HEK293 (cell line): ENCODE measurements around the gene FBLN5.

Source experiments
- CTCF ChIA-PET: fragments of 350-600 bp; formaldehyde crosslinking; extraction: SDS; loops from one replicate; lab custom pipeline; 2021; ENCODE audit warnings: antibody characterized with exemption; lab: Yijun Ruan, JAX
- POLR2A ChIA-PET: fragments of 300-600 bp; formaldehyde crosslinking; extraction: SDS; loops from one replicate; lab custom pipeline; 2020; ENCODE audit warnings: antibody characterized with exemption, inconsistent platforms; lab: Yijun Ruan, JAX
- H3K27ac ChIP-seq: fragments of 200-500 bp; sonication (Bioruptor generic); 2 replicates; pipeline ENCODE4 v1.5.1; 2014; ENCODE audit warnings: low read depth, low read length, control low read depth, inconsistent platforms; ENCODE audit errors: extremely low read depth
- H3K36me3 ChIP-seq, 2 experiments: fragments of 200-500 bp in 1 of 2; sonication (Bioruptor generic) in 1 of 2; 1 replicate in 1 of 2; 2 replicates in 1 of 2; pipeline ENCODE4 v1.5.1; 2014 to 2017; ENCODE audit warnings: inconsistent platforms in 2 of 2, low read length in 2 of 2; ENCODE audit not compliant: control insufficient read depth in 2 of 2, insufficient read depth in 1 of 2
- H3K4me1 ChIP-seq: fragments of 200-500 bp; sonication (Bioruptor generic); 2 replicates; pipeline ENCODE4 v1.5.1; 2014; ENCODE audit warnings: mild to moderate bottlenecking, low read length, inconsistent platforms; ENCODE audit not compliant: control insufficient read depth, insufficient read depth
- H3K4me3 ChIP-seq: 2 replicates; pipeline ENCODE4 v1.5.1; 2011; ENCODE audit warnings: low read depth, mild to moderate bottlenecking, control low read depth, low read length, moderate library complexity
- H3K9me3 ChIP-seq: fragments of 200-500 bp; sonication (Bioruptor generic); 2 replicates; pipeline ENCODE4 v1.5.1; 2014; ENCODE audit warnings: low read depth, low read length, inconsistent platforms; ENCODE audit not compliant: control insufficient read depth, insufficient read depth
- PRDM2 ChIP-seq: fragments of 450-650 bp; formaldehyde crosslinking; IDR thresholded peaks from 2 replicates; pipeline ENCODE4 v1.5.1; 2016; ENCODE audit warnings: missing biosample characterization, missing genetic modification characterization, borderline replicate concordance
- ZBTB10 ChIP-seq: fragments of 450-650 bp; formaldehyde crosslinking; IDR thresholded peaks from 2 replicates; pipeline ENCODE4 v1.5.1; 2016; ENCODE audit warnings: missing biosample characterization, missing genetic modification characterization
- ZBTB21 ChIP-seq: fragments of 450-650 bp; formaldehyde crosslinking; IDR thresholded peaks from 2 replicates; pipeline ENCODE4 v1.5.1; 2017; ENCODE audit warnings: missing biosample characterization, missing genetic modification characterization
- ZIC2 ChIP-seq: fragments of 450-650 bp; formaldehyde crosslinking; IDR thresholded peaks from 2 replicates; pipeline ENCODE4 v1.5.1; 2016; ENCODE audit warnings: missing biosample characterization, missing genetic modification characterization
- ZNF157 ChIP-seq: fragments of 450-650 bp; formaldehyde crosslinking; IDR thresholded peaks from 2 replicates; pipeline ENCODE4 v1.5.1; 2016; ENCODE audit warnings: missing biosample characterization, missing genetic modification characterization
- ZNF202 ChIP-seq: fragments of 450-650 bp; formaldehyde crosslinking; IDR thresholded peaks from 2 replicates; pipeline ENCODE4 v1.5.1; 2016; ENCODE audit warnings: missing biosample characterization, missing genetic modification characterization, borderline replicate concordance
- ZNF24 ChIP-seq: fragments of 450-650 bp; formaldehyde crosslinking; IDR thresholded peaks from 2 replicates; pipeline ENCODE4 v1.5.1; 2016; ENCODE audit warnings: missing biosample characterization, missing genetic modification characterization
- ZNF266 ChIP-seq: fragments of 450-650 bp; formaldehyde crosslinking; IDR thresholded peaks from 2 replicates; pipeline ENCODE4 v1.5.1; 2016; ENCODE audit warnings: missing biosample characterization, missing genetic modification characterization, low read depth
- ZNF302 ChIP-seq: fragments of 450-650 bp; formaldehyde crosslinking; IDR thresholded peaks from 2 replicates; pipeline ENCODE4 v1.5.1; 2016; ENCODE audit warnings: missing biosample characterization, missing genetic modification characterization, low read depth
- ZNF518A ChIP-seq: fragments of 450-650 bp; formaldehyde crosslinking; conservative IDR thresholded peaks from 2 replicates; pipeline ENCODE4 v1.5.1; 2016; ENCODE audit warnings: low read depth, missing biosample characterization, missing genetic modification characterization
- ZNF658 ChIP-seq: fragments of 450-650 bp; formaldehyde crosslinking; IDR thresholded peaks from 2 replicates; pipeline ENCODE4; 2016; ENCODE audit warnings: missing biosample characterization, missing genetic modification characterization
- ZNF843 ChIP-seq: fragments of 450-650 bp; formaldehyde crosslinking; IDR thresholded peaks from 2 replicates; pipeline ENCODE4 v1.5.1; 2016; ENCODE audit warnings: missing biosample characterization, missing genetic modification characterization
- ZSCAN16 ChIP-seq: fragments of 450-650 bp; formaldehyde crosslinking; IDR thresholded peaks from 2 replicates; pipeline ENCODE4 v1.5.1; 2016; ENCODE audit warnings: missing biosample characterization, missing genetic modification characterization
- TF ChIP-seq, protein P1 (sequence below): fragments of 450-650 bp; formaldehyde crosslinking; IDR thresholded peaks from 2 replicates; pipeline ENCODE4 v1.5.1; 2017; ENCODE audit warnings: missing biosample characterization, missing genetic modification characterization

Gene FBLN5

GRCh38 chr14:91889477-91890211, 57.9 kb downstream of the FBLN5 start (continued):
- TF ChIP-seq ZNF518A (no peak), ZBTB10 (tag by site-specific recombination) (no peak)
- TF ChIP-seq, all 188 proteins: peak for 0

GRCh38 chr14:91888641-91889476, 58.6 kb downstream of the FBLN5 start:
- ChIA-PET POLR2A (no interaction called here), CTCF (interaction anchor here (0.9 kb wide), 1 partner anchor 22 kb away, joined by 4 read pairs; no protein-coding TSS in a partner anchor)
- no peaks in the 10 kb centered on the region for H3K4me1 ChIP-seq
- no peak overlapping the region for H3K27ac ChIP-seq
- peaks cover 0 to 3% of the 10 kb centered on the region in 2 experiments; a peak in 1 of 3 replicates for H3K36me3 ChIP-seq
- no peak for TF ChIP-seq ZNF843 (tag by site-specific recombination)
- 0 out of 2 replicates have a peak, but pooled peaks have one; percentile 11 for TF ChIP-seq ZIC2 (tag by site-specific recombination)
- no peak overlapping the region for H3K4me3 ChIP-seq
- no peaks in the 10 kb centered on the region for H3K9me3 ChIP-seq

DNA sequence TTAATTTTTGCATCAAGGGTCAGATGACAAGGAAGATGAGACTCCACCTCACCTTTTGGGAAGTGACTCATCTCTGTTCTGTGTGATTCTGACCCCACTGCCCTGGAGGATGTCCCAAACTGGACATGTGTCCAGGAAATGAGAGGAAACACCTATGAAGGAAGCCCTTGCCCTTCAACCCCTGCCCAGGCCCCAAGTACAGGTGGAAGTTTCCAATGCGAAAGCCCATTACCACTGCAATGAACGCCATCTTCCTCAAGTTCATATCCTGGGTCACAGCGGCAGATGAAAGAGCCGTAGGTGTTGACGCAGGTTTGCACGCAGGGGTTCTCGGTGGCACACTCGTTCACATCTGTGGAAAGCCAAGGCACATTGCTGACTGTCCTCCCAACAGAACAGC, 60.5 kb downstream of the FBLN5 start:
- no peak overlapping the region for H3K27ac ChIP-seq
- no peaks in the 10 kb centered on the region for H3K9me3 ChIP-seq
- peaks cover 0 to 3% of the 10 kb centered on the region in 2 experiments; a peak in 1 of 3 replicates for H3K36me3 ChIP-seq
- H3K4me3 ChIP-seq = no peak overlapping the region
- POLR2A ChIA-PET = no interaction called here
- H3K4me1 ChIP-seq = no peaks in the 10 kb centered on the region
- CTCF ChIA-PET = no interaction called here
- TF ChIP-seq PRDM2 = no peak
- TF ChIP-seq, protein P1, sequence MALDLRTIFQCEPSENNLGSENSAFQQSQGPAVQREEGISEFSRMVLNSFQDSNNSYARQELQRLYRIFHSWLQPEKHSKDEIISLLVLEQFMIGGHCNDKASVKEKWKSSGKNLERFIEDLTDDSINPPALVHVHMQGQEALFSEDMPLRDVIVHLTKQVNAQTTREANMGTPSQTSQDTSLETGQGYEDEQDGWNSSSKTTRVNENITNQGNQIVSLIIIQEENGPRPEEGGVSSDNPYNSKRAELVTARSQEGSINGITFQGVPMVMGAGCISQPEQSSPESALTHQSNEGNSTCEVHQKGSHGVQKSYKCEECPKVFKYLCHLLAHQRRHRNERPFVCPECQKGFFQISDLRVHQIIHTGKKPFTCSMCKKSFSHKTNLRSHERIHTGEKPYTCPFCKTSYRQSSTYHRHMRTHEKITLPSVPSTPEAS (tag by site-specific recombination) = no peak
- no peak for TF ChIP-seq ZNF302
- TF ChIP-seq ZSCAN16 (tag by site-specific recombination) = no peak
- no peak for TF ChIP-seq ZIC2 (tag by site-specific recombination)
- no peak for TF ChIP-seq ZNF658 (tag by site-specific recombination)
- TF ChIP-seq ZNF157 (tag by site-specific recombination) = no peak
- no peak for TF ChIP-seq ZNF24
- TF ChIP-seq ZBTB21 (tag by site-specific recombination) = no peak
- no peak for TF ChIP-seq ZNF266
- TF ChIP-seq ZNF202 (tag by site-specific recombination) = no peak
